Mucosa of gallbladder (tissue), 1 donor: ENCODE data around the gene USP33. TPM values are rescaled to one million over a fixed set of nuclear protein-coding genes. Genes with fewer than 3 reads are reported as not detected.
A peak's percentile ranks its signal among the peaks of the same experiment; 100 is the strongest.
"Not testable (repeated sequence)": the region's sequence is repeated elsewhere in the genome, so short reads cannot be mapped to it uniquely, and the experiment has no call there.

Source experiments
- DNase-seq: peaks from one replicate; pipeline ENCODE4 v3.0.0-alpha.2; 2020; ENCODE audit warnings: low spot score
- total RNA-seq: library from RNA; stranded (reverse); gene quantifications from one replicate; pipeline ENCODE4 v1.2.1, GENCODE V29; 2021
- donor health status: DM: no; HTN: no; CAD: no.

USP33 gene
- total RNA-seq = 61.1 TPM

- peak; percentile 91 for DNase-seq
These were observed at the start of gene USP33 for GRCh38 chr1:77759071-77760028. Gene USP33 (minus strand): TSS chr1:77759852. CDS start chr1:77741697, 18,155 bp downstream.

GRCh38 chr1:77803371-77803770, 43.7 kb upstream of the USP33 start:
- DNase-seq = no peak

GRCh38 chr1:77802026-77802425, 42.4 kb upstream of the USP33 start:
- DNase-seq = no peak

GRCh38 chr1:77797991-77798390, 38.3 kb upstream of the USP33 start:
- DNase-seq = no peak

GRCh38 chr1:77796695-77797405, 37.2 kb upstream of the USP33 start:
- DNase-seq = no peak

GRCh38 chr1:77794550-77794949, 34.9 kb upstream of the USP33 start:
- DNase-seq = no peak

GRCh38 chr1:77786093-77786741, 26.6 kb upstream of the USP33 start:
- not testable (repeated sequence) for DNase-seq

GRCh38 chr1:77783141-77783540, 23.5 kb upstream of the USP33 start:
- DNase-seq = no peak

- no peak for DNase-seq
These were observed 22.0 kb upstream of the USP33 start for GRCh38 chr1:77781683-77782082.

- peak; percentile 92 for DNase-seq
These were observed 20.1 kb upstream of the USP33 start, which contains the start of gene MIGA1 for GRCh38 chr1:77779529-77780281. Gene MIGA1 (plus strand): TSS chr1:77779649. CDS start chr1:77783253, 3,604 bp downstream.

- no peak for DNase-seq
These were observed 16.5 kb upstream of the USP33 start for GRCh38 chr1:77776007-77776700.

- DNase-seq = no peak
These were observed 8.4 kb upstream of the USP33 start for GRCh38 chr1:77768006-77768405.

GRCh38 chr1:77762072-77762476, 2.4 kb upstream of the USP33 start:
- peak; percentile 38 for DNase-seq

- DNase-seq = no peak
These were observed 2.0 kb downstream of the USP33 start for GRCh38 chr1:77757603-77758002.

GRCh38 chr1:77757066-77757584, 2.5 kb downstream of the USP33 start:
- DNase-seq = no peak

- DNase-seq = no peak
These were observed 3.4 kb downstream of the USP33 start for GRCh38 chr1:77756052-77756754.

- DNase-seq = not testable (repeated sequence)
These were observed 10.2 kb downstream of the USP33 start for GRCh38 chr1:77749489-77749888.

- no peak for DNase-seq
These were observed 15.1 kb downstream of the USP33 start for GRCh38 chr1:77744576-77744975.

- no peak for DNase-seq
These were observed 17.6 kb downstream of the USP33 start for GRCh38 chr1:77742011-77742555.

GRCh38 chr1:77741316-77741715, 18.3 kb downstream of the USP33 start:
- DNase-seq = no peak
